K562 (cell line): ENCODE data around the gene UVRAG.

Experiments
- POLR2AphosphoS2 ChIP-seq: IDR thresholded peaks from 2 replicates; pipeline ENCODE4 v1.6.1; 2012; ENCODE audit warnings: low read length, improper control_type of control experiment
- TF ChIP-seq, protein P1 (sequence below): fragments of 450-650 bp; formaldehyde crosslinking; IDR thresholded peaks from 2 replicates; pipeline ENCODE4 v1.4.0; 2022; ENCODE audit warnings: mild to moderate bottlenecking, moderate library complexity
- TF ChIP-seq, protein P2 (sequence below): IDR thresholded peaks from 2 replicates; pipeline ENCODE4 v1.6.1; 2014; ENCODE audit warnings: antibody characterized with exemption

- TF ChIP-seq, protein P1, sequence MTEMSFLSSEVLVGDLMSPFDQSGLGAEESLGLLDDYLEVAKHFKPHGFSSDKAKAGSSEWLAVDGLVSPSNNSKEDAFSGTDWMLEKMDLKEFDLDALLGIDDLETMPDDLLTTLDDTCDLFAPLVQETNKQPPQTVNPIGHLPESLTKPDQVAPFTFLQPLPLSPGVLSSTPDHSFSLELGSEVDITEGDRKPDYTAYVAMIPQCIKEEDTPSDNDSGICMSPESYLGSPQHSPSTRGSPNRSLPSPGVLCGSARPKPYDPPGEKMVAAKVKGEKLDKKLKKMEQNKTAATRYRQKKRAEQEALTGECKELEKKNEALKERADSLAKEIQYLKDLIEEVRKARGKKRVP (CRISPR knock-in tag), result no peak
- TF ChIP-seq, protein P2, sequence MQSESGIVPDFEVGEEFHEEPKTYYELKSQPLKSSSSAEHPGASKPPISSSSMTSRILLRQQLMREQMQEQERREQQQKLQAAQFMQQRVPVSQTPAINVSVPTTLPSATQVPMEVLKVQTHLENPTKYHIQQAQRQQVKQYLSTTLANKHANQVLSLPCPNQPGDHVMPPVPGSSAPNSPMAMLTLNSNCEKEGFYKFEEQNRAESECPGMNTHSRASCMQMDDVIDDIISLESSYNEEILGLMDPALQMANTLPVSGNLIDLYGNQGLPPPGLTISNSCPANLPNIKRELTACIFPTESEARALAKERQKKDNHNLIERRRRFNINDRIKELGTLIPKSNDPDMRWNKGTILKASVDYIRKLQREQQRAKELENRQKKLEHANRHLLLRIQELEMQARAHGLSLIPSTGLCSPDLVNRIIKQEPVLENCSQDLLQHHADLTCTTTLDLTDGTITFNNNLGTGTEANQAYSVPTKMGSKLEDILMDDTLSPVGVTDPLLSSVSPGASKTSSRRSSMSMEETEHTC, result no peak
- no peak for TF ChIP-seq POLR2AphosphoS2
These were observed 232.8 kb downstream of the UVRAG start for GRCh38 chr11:76047766-76048165.
